Activated CD8-positive, alpha-beta memory T cell treated with anti-CD3 and anti-CD28 coated beads, Interleukin-2, amount 10 ng/mL, durations not matched to agents 7 days and 5 days (primary cell): Measurements from ENCODE around the gene WIPF3. TPM values are rescaled to one million over a fixed set of nuclear protein-coding genes. Genes with fewer than 3 reads are reported as not detected.

Source experiments
- ATAC-seq: fragments of 150-1000 bp; cut with Tn5 transposase; one replicate; pipeline ENCODE4 v1.10.0; 2021; ENCODE audit warnings: moderate library complexity
- CTCF ChIA-PET: fragments of 350-600 bp; sonication (Branson Sonifier 250); formaldehyde crosslinking; loops from one replicate; lab custom pipeline; 2021; ENCODE audit warnings: antibody characterized with exemption; lab: Charles Lee
- DNase-seq: peaks from one replicate; pipeline ENCODE4 v3.0.0-alpha.2; 2020
- H3K27ac Mint-ChIP-seq: one replicate; pipeline ENCODE4 v1.8.0; 2021; ENCODE audit warnings: mild to moderate bottlenecking, mixed read lengths
- H3K27me3 Mint-ChIP-seq: one replicate; pipeline ENCODE4 v1.8.0; 2021; ENCODE audit warnings: mixed read lengths
- H3K36me3 Mint-ChIP-seq: one replicate; pipeline ENCODE4 v1.8.0; 2021; ENCODE audit warnings: mild to moderate bottlenecking, mixed read lengths
- H3K4me1 Mint-ChIP-seq: one replicate; pipeline ENCODE4 v1.8.0; 2021; ENCODE audit warnings: mixed read lengths
- H3K4me3 Mint-ChIP-seq: one replicate; pipeline ENCODE4 v1.8.0; 2021; ENCODE audit warnings: mild to moderate bottlenecking, moderate library complexity, mixed read lengths
- H3K9me3 Mint-ChIP-seq: one replicate; pipeline ENCODE4 v1.8.0; 2022; ENCODE audit warnings: low read depth, mixed read lengths
- total RNA-seq, 2 experiments: library from RNA; stranded (reverse); gene quantifications; one replicate each; pipeline ENCODE4 v1.2.3, GENCODE V29; 2021

The WIPF3 gene
- total RNA-seq, 2 experiments from 2014 or later = not detected

GRCh38 chr7:29843726-29844125 is 37.4 kb downstream of the WIPF3 start:
- Mint-ChIP-seq H3K36me3 (no peaks in the 10 kb centered on the region), H3K4me1 (no peaks in the 10 kb centered on the region), H3K27ac (no peak overlapping the region), H3K4me3 (no peak overlapping the region), H3K9me3 (no peaks in the 10 kb centered on the region), H3K27me3 (peaks cover 25% of the 10 kb centered on the region)
- ATAC-seq (no peak), DNase-seq (no peak)
- CTCF ChIA-PET = no interaction called here

- no peak overlapping the region for H3K4me3 Mint-ChIP-seq
- ATAC-seq = no peak
- no peaks in the 10 kb centered on the region for H3K9me3 Mint-ChIP-seq
- H3K27ac Mint-ChIP-seq = no peak overlapping the region
- peaks cover 26% of the 10 kb centered on the region for H3K27me3 Mint-ChIP-seq
- no peaks in the 10 kb centered on the region for H3K36me3 Mint-ChIP-seq
- DNase-seq = no peak
- CTCF ChIA-PET = no interaction called here
- H3K4me1 Mint-ChIP-seq = no peaks in the 10 kb centered on the region
These were observed 38.3 kb downstream of the WIPF3 start for GRCh38 chr7:29844559-29844958.

GRCh38 chr7:29847496-29847895 is 41.2 kb downstream of the WIPF3 start:
- CTCF ChIA-PET = no interaction called here
- H3K4me1 Mint-ChIP-seq = no peaks in the 10 kb centered on the region
- no peaks in the 10 kb centered on the region for H3K36me3 Mint-ChIP-seq
- no peak overlapping the region for H3K4me3 Mint-ChIP-seq
- H3K27ac Mint-ChIP-seq = no peak overlapping the region
- no peak for DNase-seq
- H3K27me3 Mint-ChIP-seq = peaks cover 21% of the 10 kb centered on the region
- no peak for ATAC-seq
- H3K9me3 Mint-ChIP-seq = no peaks in the 10 kb centered on the region

- H3K27ac Mint-ChIP-seq = no peak overlapping the region
- ATAC-seq = no peak
These were observed 41.6 kb downstream of the WIPF3 start for GRCh38 chr7:29847916-29848315.

GRCh38 chr7:29848941-29849340 is 42.6 kb downstream of the WIPF3 start:
- Mint-ChIP-seq H3K27ac (no peak overlapping the region), H3K27me3 (peaks cover 27% of the 10 kb centered on the region), H3K36me3 (no peaks in the 10 kb centered on the region), H3K4me1 (no peaks in the 10 kb centered on the region), H3K9me3 (no peaks in the 10 kb centered on the region), H3K4me3 (no peak overlapping the region)
- CTCF ChIA-PET = no interaction called here
- no peak for DNase-seq
- no peak for ATAC-seq

More at GRCh38 chr7:29847916-29848315, 41.6 kb downstream of the WIPF3 start:
- CTCF ChIA-PET = no interaction called here
- H3K27me3 Mint-ChIP-seq = peaks cover 24% of the 10 kb centered on the region
- H3K4me1 Mint-ChIP-seq = no peaks in the 10 kb centered on the region
- H3K4me3 Mint-ChIP-seq = no peak overlapping the region
- no peak for DNase-seq
- H3K9me3 Mint-ChIP-seq = no peaks in the 10 kb centered on the region
- H3K36me3 Mint-ChIP-seq = no peaks in the 10 kb centered on the region

GRCh38 chr7:29851487-29851886 is 45.2 kb downstream of the WIPF3 start:
- Mint-ChIP-seq H3K27me3 (peaks cover 33% of the 10 kb centered on the region), H3K27ac (no peak overlapping the region), H3K4me3 (no peak overlapping the region), H3K4me1 (no peaks in the 10 kb centered on the region), H3K9me3 (no peaks in the 10 kb centered on the region), H3K36me3 (no peaks in the 10 kb centered on the region)
- DNase-seq (no peak), ATAC-seq (no peak)
- CTCF ChIA-PET = no interaction called here

GRCh38 chr7:29852457-29852856 is 46.1 kb downstream of the WIPF3 start:
- Mint-ChIP-seq H3K4me3 (no peak overlapping the region), H3K36me3 (no peaks in the 10 kb centered on the region), H3K27me3 (peaks cover 27% of the 10 kb centered on the region), H3K27ac (no peak overlapping the region), H3K4me1 (no peaks in the 10 kb centered on the region), H3K9me3 (no peaks in the 10 kb centered on the region)
- CTCF ChIA-PET = no interaction called here
- DNase-seq (no peak), ATAC-seq (no peak)

- Mint-ChIP-seq H3K27ac (no peak overlapping the region), H3K36me3 (no peaks in the 10 kb centered on the region), H3K27me3 (peaks cover 23% of the 10 kb centered on the region), H3K9me3 (no peaks in the 10 kb centered on the region), H3K4me1 (no peaks in the 10 kb centered on the region), H3K4me3 (no peak overlapping the region)
- CTCF ChIA-PET = no interaction called here
- DNase-seq (no peak), ATAC-seq (no peak)
These were observed 46.8 kb downstream of the WIPF3 start for GRCh38 chr7:29853072-29853471.

GRCh38 chr7:29853789-29854188 is 47.5 kb downstream of the WIPF3 start:
- H3K4me3 Mint-ChIP-seq = no peak overlapping the region
- CTCF ChIA-PET = no interaction called here
- H3K9me3 Mint-ChIP-seq = no peaks in the 10 kb centered on the region
- peaks cover 26% of the 10 kb centered on the region for H3K27me3 Mint-ChIP-seq
- no peak for ATAC-seq
- H3K36me3 Mint-ChIP-seq = no peaks in the 10 kb centered on the region
- no peak for DNase-seq
- H3K4me1 Mint-ChIP-seq = no peaks in the 10 kb centered on the region
- no peak overlapping the region for H3K27ac Mint-ChIP-seq

GRCh38 chr7:29854257-29854938 is 48.1 kb downstream of the WIPF3 start:
- Mint-ChIP-seq H3K9me3 (no peaks in the 10 kb centered on the region), H3K4me1 (no peaks in the 10 kb centered on the region), H3K27ac (no peak overlapping the region), H3K4me3 (no peak overlapping the region), H3K27me3 (peaks cover 29% of the 10 kb centered on the region), H3K36me3 (no peaks in the 10 kb centered on the region)
- CTCF ChIA-PET = no interaction called here
- DNase-seq = no peak
- no peak for ATAC-seq

GRCh38 chr7:29857654-29858053 is 51.3 kb downstream of the WIPF3 start:
- no peaks in the 10 kb centered on the region for H3K36me3 Mint-ChIP-seq
- no peak overlapping the region for H3K4me3 Mint-ChIP-seq
- H3K27me3 Mint-ChIP-seq = peaks cover 34% of the 10 kb centered on the region
- ATAC-seq (no peak), DNase-seq (no peak)
- CTCF ChIA-PET = no interaction called here
- H3K27ac Mint-ChIP-seq = no peak overlapping the region
- H3K9me3 Mint-ChIP-seq = no peaks in the 10 kb centered on the region
- no peaks in the 10 kb centered on the region for H3K4me1 Mint-ChIP-seq

GRCh38 chr7:29858191-29858951 is 52.1 kb downstream of the WIPF3 start:
- CTCF ChIA-PET = interaction anchor here (0.6 kb wide), 1 partner anchor 128 kb away, joined by 3 read pairs; no protein-coding TSS in a partner anchor
- ATAC-seq = no peak
- DNase-seq = no peak
- Mint-ChIP-seq H3K4me3 (no peak overlapping the region), H3K36me3 (no peaks in the 10 kb centered on the region), H3K27ac (no peak overlapping the region), H3K4me1 (no peaks in the 10 kb centered on the region), H3K27me3 (peaks cover 35% of the 10 kb centered on the region), H3K9me3 (no peaks in the 10 kb centered on the region)

GRCh38 chr7:29859104-29859503 is 52.8 kb downstream of the WIPF3 start:
- DNase-seq (no peak), ATAC-seq (no peak)
- H3K27ac Mint-ChIP-seq = no peak overlapping the region
- H3K27me3 Mint-ChIP-seq = peaks cover 35% of the 10 kb centered on the region
- H3K36me3 Mint-ChIP-seq = no peaks in the 10 kb centered on the region
- H3K4me3 Mint-ChIP-seq = no peak overlapping the region
- H3K9me3 Mint-ChIP-seq = no peaks in the 10 kb centered on the region
- CTCF ChIA-PET = interaction anchor here (0.6 kb wide), 1 partner anchor 128 kb away, joined by 3 read pairs; no protein-coding TSS in a partner anchor
- H3K4me1 Mint-ChIP-seq = no peaks in the 10 kb centered on the region
